HEK293 (cell line): ENCODE data around the gene KRTAP10-12.

Experiments
- IKZF3 ChIP-seq: fragments of 450-650 bp; IDR thresholded peaks from 2 replicates; pipeline ENCODE4 v1.5.0; 2018; ENCODE audit warnings: missing biosample characterization, mild to moderate bottlenecking, missing genetic modification characterization, moderate library complexity
- KLF1 ChIP-seq: fragments of 450-650 bp; formaldehyde crosslinking; IDR thresholded peaks from 2 replicates; pipeline ENCODE4 v1.5.1; 2016; ENCODE audit warnings: missing biosample characterization, missing genetic modification characterization
- KLF10 ChIP-seq: fragments of 450-650 bp; IDR thresholded peaks from 2 replicates; pipeline ENCODE4 v1.5.1; 2018; ENCODE audit warnings: missing biosample characterization, mild to moderate bottlenecking, missing genetic modification characterization
- TCF7L2 ChIP-seq: IDR thresholded peaks from 2 replicates; pipeline ENCODE4 v1.6.1; 2011; ENCODE audit warnings: low read depth, mild to moderate bottlenecking, inconsistent platforms, low read length, moderate library complexity, borderline replicate concordance
- ZNF324 ChIP-seq: fragments of 450-650 bp; formaldehyde crosslinking; IDR thresholded peaks from 2 replicates; pipeline ENCODE4 v1.5.1; 2016; ENCODE audit warnings: missing biosample characterization, missing genetic modification characterization
- ZNF747 ChIP-seq: fragments of 450-650 bp; formaldehyde crosslinking; IDR thresholded peaks from 2 replicates; pipeline ENCODE4 v1.5.1; 2016; ENCODE audit warnings: missing biosample characterization, missing genetic modification characterization
- TF ChIP-seq, protein P1 (sequence below): fragments of 450-650 bp; formaldehyde crosslinking; IDR thresholded peaks from 2 replicates; pipeline ENCODE4 v1.5.1; 2016; ENCODE audit warnings: missing biosample characterization, missing genetic modification characterization
- TF ChIP-seq, protein P2 (sequence below): fragments of 450-650 bp; formaldehyde crosslinking; IDR thresholded peaks from 2 replicates; pipeline ENCODE4 v1.5.1; 2016; ENCODE audit warnings: missing biosample characterization, missing genetic modification characterization
- TF ChIP-seq, protein P3 (sequence below): sonication (generic); formaldehyde crosslinking; IDR thresholded peaks from 2 replicates; pipeline ENCODE4 v1.8.1; 2022; ENCODE audit warnings: mild to moderate bottlenecking, moderate library complexity, missing genetic modification reagents

DNA sequence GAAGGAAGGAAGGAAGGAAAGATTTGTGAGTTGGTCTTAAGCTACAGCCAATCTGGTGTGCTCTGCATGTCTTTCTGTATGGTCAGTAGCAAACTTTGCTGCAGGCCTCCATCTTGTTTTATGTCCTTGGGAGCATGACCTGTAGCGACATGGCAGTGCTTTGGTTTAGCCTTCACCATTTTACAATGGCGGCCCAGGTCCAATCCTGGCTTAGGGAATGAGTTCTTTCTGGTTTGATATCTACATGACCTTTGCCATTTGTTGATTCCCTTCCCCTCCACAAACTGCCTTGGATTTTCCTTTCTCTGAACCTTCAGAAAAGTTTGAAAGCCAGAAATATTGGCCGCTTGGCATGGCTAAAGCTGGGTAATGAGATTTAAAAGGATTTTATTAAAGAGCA, 44.9 kb downstream of the KRTAP10-12 start:
- TF ChIP-seq, protein P1, sequence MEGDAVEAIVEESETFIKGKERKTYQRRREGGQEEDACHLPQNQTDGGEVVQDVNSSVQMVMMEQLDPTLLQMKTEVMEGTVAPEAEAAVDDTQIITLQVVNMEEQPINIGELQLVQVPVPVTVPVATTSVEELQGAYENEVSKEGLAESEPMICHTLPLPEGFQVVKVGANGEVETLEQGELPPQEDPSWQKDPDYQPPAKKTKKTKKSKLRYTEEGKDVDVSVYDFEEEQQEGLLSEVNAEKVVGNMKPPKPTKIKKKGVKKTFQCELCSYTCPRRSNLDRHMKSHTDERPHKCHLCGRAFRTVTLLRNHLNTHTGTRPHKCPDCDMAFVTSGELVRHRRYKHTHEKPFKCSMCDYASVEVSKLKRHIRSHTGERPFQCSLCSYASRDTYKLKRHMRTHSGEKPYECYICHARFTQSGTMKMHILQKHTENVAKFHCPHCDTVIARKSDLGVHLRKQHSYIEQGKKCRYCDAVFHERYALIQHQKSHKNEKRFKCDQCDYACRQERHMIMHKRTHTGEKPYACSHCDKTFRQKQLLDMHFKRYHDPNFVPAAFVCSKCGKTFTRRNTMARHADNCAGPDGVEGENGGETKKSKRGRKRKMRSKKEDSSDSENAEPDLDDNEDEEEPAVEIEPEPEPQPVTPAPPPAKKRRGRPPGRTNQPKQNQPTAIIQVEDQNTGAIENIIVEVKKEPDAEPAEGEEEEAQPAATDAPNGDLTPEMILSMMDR (tag by site-specific recombination), result no peak
- TF ChIP-seq ZNF747 (tag by site-specific recombination), result no peak
- TF ChIP-seq, protein P2, sequence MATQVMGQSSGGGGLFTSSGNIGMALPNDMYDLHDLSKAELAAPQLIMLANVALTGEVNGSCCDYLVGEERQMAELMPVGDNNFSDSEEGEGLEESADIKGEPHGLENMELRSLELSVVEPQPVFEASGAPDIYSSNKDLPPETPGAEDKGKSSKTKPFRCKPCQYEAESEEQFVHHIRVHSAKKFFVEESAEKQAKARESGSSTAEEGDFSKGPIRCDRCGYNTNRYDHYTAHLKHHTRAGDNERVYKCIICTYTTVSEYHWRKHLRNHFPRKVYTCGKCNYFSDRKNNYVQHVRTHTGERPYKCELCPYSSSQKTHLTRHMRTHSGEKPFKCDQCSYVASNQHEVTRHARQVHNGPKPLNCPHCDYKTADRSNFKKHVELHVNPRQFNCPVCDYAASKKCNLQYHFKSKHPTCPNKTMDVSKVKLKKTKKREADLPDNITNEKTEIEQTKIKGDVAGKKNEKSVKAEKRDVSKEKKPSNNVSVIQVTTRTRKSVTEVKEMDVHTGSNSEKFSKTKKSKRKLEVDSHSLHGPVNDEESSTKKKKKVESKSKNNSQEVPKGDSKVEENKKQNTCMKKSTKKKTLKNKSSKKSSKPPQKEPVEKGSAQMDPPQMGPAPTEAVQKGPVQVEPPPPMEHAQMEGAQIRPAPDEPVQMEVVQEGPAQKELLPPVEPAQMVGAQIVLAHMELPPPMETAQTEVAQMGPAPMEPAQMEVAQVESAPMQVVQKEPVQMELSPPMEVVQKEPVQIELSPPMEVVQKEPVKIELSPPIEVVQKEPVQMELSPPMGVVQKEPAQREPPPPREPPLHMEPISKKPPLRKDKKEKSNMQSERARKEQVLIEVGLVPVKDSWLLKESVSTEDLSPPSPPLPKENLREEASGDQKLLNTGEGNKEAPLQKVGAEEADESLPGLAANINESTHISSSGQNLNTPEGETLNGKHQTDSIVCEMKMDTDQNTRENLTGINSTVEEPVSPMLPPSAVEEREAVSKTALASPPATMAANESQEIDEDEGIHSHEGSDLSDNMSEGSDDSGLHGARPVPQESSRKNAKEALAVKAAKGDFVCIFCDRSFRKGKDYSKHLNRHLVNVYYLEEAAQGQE (tag by site-specific recombination), result no peak
- no peak for TF ChIP-seq KLF10 (tag by site-specific recombination)
- TF ChIP-seq KLF1, result no peak
- TF ChIP-seq, protein P3, sequence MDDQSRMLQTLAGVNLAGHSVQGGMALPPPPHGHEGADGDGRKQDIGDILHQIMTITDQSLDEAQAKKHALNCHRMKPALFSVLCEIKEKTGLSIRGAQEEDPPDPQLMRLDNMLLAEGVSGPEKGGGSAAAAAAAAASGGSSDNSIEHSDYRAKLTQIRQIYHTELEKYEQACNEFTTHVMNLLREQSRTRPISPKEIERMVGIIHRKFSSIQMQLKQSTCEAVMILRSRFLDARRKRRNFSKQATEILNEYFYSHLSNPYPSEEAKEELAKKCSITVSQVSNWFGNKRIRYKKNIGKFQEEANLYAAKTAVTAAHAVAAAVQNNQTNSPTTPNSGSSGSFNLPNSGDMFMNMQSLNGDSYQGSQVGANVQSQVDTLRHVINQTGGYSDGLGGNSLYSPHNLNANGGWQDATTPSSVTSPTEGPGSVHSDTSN (CRISPR knock-in tag), result no peak
- no peak for TF ChIP-seq TCF7L2
- no peak for TF ChIP-seq ZNF324 (tag by site-specific recombination)
- no peak for TF ChIP-seq IKZF3 (tag by site-specific recombination)
